Activated B cell treated with CpG ODN at 0.5 μM for 24 hours (primary cell): ENCODE measurements around the gene KCNJ6. TPM values are rescaled to one million over a fixed set of nuclear protein-coding genes. Genes with fewer than 3 reads are reported as not detected.

ENCODE experiments used
- ATAC-seq: fragments of 200-7000 bp; cut with Tn5 transposase; one replicate; pipeline ENCODE4 v1.10.0; 2021; ENCODE audit warnings: low read depth, mild to moderate bottlenecking, moderate library complexity
- CTCF ChIA-PET: fragments of 350-600 bp; sonication (Branson Sonifier 250); formaldehyde crosslinking; loops from one replicate; lab custom pipeline; 2021; ENCODE audit warnings: antibody characterized with exemption; lab: Charles Lee
- POLR2A ChIA-PET: fragments of 350-600 bp; sonication (Branson Sonifier 250); formaldehyde crosslinking; loops from one replicate; lab custom pipeline; 2021; ENCODE audit warnings: antibody characterized with exemption; lab: Charles Lee
- DNase-seq: peaks from one replicate; pipeline ENCODE4 v3.0.0; 2022
- H3K27ac Mint-ChIP-seq: one replicate; pipeline ENCODE4 v1.8.0; 2020; ENCODE audit warnings: mixed read lengths
- H3K27me3 Mint-ChIP-seq: one replicate; pipeline ENCODE4 v1.8.0; 2021; ENCODE audit warnings: mixed read lengths
- H3K36me3 Mint-ChIP-seq: one replicate; pipeline ENCODE4 v1.8.0; 2021; ENCODE audit warnings: low read depth, mixed read lengths
- H3K4me1 Mint-ChIP-seq: one replicate; pipeline ENCODE4 v1.8.0; 2021; ENCODE audit warnings: mixed read lengths
- H3K4me3 Mint-ChIP-seq: one replicate; pipeline ENCODE4 v1.8.0; 2020; ENCODE audit warnings: mild to moderate bottlenecking, mixed read lengths
- H3K9me3 Mint-ChIP-seq: one replicate; pipeline ENCODE4 v1.8.0; 2020; ENCODE audit warnings: mixed read lengths
- intact Hi-C: fragments of 100-400 bp; cut with micrococcal nuclease; formaldehyde crosslinking; loops from one replicate; pipeline ENCODE4 v1.15.1; 2024
- total RNA-seq: library from RNA; stranded (reverse); gene quantifications from 2 replicates; pipeline ENCODE4 v1.2.3, GENCODE V29; 2022
- TF ChIP-seq, protein P1 (sequence below): fragments of 200-600 bp; IDR thresholded peaks from one replicate; pipeline ENCODE4 v1.8.0; 2022; ENCODE audit warnings: antibody characterized with exemption, mild to moderate bottlenecking

Gene KCNJ6
- total RNA-seq, 1 donor from 2014 or later, result not detected

DNA sequence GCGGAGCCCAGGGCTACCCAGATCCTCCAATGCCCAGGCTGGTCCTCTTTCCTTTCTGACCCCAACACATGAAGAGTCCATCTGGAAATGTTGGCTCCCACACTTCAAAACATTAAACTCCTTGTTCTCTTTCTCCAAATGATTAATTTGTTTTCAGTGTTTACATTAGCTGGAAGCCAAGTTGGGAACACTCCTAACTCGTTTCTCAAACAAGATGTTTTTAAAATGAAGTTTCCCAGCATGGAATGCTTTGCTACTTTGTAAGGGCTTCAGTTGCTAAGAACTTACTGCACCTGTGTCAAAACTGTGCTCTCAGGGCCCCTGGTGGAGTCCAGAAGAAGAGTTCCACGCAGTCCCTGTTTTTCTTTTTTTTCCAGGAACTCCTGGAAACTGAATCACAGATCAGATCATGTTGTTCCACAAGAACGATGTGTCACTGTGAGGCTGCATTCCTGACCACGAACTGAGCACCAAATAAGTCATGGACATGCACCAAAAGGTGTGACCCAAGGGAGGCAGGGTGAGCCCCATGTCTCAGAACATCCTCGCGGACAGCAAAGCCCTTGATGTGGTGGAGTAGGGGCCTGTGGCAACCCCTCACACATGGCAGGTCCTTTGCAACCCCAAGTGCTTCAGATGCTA is 257.3 kb downstream of the KCNJ6 start:
- ChIA-PET CTCF (no interaction called here), POLR2A (no interaction called here)
- Mint-ChIP-seq H3K9me3 (no peaks in the 10 kb centered on the region), H3K36me3 (no peaks in the 10 kb centered on the region), H3K27ac (no peak overlapping the region), H3K27me3 (peaks cover 5% of the 10 kb centered on the region), H3K4me1 (no peaks in the 10 kb centered on the region), H3K4me3 (no peak overlapping the region)
- intact Hi-C loops, result no loop called here
- no peak for DNase-seq
- no peak for ATAC-seq
- TF ChIP-seq, protein P1, sequence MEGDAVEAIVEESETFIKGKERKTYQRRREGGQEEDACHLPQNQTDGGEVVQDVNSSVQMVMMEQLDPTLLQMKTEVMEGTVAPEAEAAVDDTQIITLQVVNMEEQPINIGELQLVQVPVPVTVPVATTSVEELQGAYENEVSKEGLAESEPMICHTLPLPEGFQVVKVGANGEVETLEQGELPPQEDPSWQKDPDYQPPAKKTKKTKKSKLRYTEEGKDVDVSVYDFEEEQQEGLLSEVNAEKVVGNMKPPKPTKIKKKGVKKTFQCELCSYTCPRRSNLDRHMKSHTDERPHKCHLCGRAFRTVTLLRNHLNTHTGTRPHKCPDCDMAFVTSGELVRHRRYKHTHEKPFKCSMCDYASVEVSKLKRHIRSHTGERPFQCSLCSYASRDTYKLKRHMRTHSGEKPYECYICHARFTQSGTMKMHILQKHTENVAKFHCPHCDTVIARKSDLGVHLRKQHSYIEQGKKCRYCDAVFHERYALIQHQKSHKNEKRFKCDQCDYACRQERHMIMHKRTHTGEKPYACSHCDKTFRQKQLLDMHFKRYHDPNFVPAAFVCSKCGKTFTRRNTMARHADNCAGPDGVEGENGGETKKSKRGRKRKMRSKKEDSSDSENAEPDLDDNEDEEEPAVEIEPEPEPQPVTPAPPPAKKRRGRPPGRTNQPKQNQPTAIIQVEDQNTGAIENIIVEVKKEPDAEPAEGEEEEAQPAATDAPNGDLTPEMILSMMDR, result no peak

DNA sequence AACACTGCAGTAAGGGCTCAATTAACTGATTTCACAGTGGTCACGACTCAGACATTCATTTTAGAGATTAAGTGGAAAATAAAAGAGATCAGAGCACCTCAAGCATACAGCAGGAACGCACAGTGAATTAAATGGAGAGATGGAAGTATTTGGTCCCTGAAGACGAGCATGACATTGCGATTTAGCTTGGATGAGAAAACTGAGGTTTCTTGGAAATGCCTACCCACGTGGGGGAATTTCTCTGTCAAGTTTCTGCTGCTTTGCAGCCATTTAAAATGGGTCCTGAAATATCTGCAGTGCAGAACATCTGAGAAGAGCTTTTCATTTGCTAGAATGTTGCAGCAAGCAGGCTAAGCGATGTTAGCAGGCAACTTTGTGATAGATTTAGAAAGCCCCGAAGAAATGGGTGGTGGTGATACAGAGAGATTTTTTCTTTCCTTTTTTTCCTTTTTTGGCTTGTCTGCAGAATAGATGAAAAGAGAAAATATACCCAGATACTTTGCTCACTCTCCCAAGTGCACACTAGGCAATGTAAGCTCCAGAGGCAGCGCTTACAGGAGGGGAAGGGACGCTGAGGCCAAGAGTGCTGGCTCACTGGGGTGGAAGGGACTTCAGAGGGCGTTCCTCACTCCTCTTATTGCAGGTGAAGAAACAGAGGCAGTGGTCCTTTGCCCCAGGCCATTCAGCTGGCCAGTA is 258.0 kb downstream of the KCNJ6 start:
- DNase-seq, result no peak
- Mint-ChIP-seq H3K9me3 (no peaks in the 10 kb centered on the region), H3K4me1 (no peaks in the 10 kb centered on the region), H3K4me3 (no peak overlapping the region), H3K27me3 (peaks cover 5% of the 10 kb centered on the region), H3K27ac (no peak overlapping the region), H3K36me3 (no peaks in the 10 kb centered on the region)
- ChIA-PET CTCF (no interaction called here), POLR2A (no interaction called here)
- intact Hi-C loops, result no loop called here
- TF ChIP-seq, protein P1, result no peak
- ATAC-seq, result no peak

DNA sequence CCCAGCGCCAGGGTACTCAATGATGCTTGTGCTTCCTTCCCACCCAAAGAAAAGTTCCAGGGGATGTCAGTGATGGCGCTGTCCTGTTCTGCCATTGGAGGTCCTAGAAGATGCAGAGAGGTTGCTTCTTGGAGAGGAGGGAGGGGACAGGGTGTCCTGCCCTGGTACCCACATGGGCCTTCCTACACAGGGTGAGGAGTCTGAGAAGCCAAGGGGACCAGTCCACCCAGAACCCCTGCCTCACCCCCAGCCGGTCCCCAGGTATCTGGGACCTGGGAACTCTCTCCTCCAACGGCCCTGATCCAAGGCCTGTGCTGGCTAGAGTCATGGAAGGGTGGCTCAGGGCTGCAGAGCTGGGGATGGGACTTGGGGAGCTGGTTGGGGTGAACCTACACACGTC is 259.4 kb downstream of the KCNJ6 start:
- intact Hi-C loops, result no loop called here
- Mint-ChIP-seq H3K9me3 (no peaks in the 10 kb centered on the region), H3K4me1 (no peaks in the 10 kb centered on the region), H3K4me3 (no peak overlapping the region), H3K27me3 (peaks cover 5% of the 10 kb centered on the region), H3K27ac (no peak overlapping the region), H3K36me3 (no peaks in the 10 kb centered on the region)
- DNase-seq (no peak), ATAC-seq (no peak)
- TF ChIP-seq, protein P1, result no peak
- POLR2A ChIA-PET, result no interaction called here
- CTCF ChIA-PET, result no interaction called here

DNA sequence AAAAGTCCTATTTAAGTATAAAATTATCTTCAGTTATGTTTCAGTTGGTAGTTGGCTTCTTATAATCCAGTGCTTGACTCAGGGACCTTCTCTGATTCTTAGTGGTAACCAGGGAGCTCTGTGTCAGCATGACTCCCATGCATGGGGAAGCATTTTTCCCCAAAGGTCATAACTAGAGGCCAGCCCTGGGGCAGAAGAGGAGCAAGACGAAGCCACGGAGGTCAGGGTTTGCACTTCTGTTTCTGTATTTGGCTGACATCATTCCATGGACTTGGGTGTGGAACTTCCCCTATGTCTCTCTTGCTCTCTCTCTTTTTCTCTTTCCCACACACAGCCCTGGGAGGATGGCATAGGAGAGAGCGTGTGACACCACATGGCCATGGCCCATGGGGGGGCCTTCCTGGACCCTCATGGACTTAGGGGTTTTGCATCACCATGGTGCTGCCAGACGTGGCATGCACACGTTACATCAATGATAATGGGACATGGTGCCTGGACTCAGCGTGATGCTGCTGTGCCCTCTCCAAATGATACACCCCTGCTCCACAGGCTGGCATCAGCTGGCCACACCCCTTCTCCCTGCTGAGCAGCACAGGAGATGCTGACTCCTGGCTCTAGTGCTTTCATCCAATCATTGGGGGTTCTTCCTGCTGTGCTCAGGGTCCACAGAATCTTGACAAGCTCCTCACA is 260.5 kb downstream of the KCNJ6 start:
- DNase-seq (no peak), ATAC-seq (no peak)
- ChIA-PET POLR2A (no interaction called here), CTCF (no interaction called here)
- H3K9me3 Mint-ChIP-seq, result no peaks in the 10 kb centered on the region
- intact Hi-C loops, result no loop called here
- H3K27ac Mint-ChIP-seq, result no peak overlapping the region
- no peak overlapping the region for H3K4me3 Mint-ChIP-seq
- peaks cover 5% of the 10 kb centered on the region for H3K27me3 Mint-ChIP-seq
- no peaks in the 10 kb centered on the region for H3K4me1 Mint-ChIP-seq
- TF ChIP-seq, protein P1, result no peak
- no peaks in the 10 kb centered on the region for H3K36me3 Mint-ChIP-seq

DNA sequence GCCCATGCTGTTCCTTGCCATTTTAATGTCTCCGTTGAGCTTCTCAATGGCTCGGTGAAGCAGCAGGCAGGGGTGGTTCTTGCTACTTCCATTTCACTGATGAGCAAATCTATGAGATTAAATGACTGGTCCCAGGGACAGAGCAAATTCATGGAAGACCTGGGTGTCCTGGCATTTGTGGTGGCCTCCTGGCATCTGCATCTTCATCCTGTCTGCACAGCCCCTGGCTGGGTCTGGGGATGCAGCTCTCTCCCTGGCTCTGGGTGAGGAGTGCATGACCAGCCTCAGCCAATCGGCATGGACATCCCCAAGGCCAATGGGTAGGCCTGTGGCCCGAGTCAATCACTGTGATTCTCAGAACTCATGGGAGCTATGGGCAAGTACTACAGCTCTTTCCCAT is 261.7 kb downstream of the KCNJ6 start:
- no peak overlapping the region for H3K27ac Mint-ChIP-seq
- DNase-seq (no peak), ATAC-seq (no peak)
- no peak overlapping the region for H3K4me3 Mint-ChIP-seq
- H3K4me1 Mint-ChIP-seq, result no peaks in the 10 kb centered on the region
- TF ChIP-seq, protein P1, result no peak
- H3K27me3 Mint-ChIP-seq, result peaks cover 5% of the 10 kb centered on the region
- ChIA-PET POLR2A (no interaction called here), CTCF (no interaction called here)
- no peaks in the 10 kb centered on the region for H3K36me3 Mint-ChIP-seq
- H3K9me3 Mint-ChIP-seq, result no peaks in the 10 kb centered on the region
- intact Hi-C loops, result no loop called here
